Measurements from ENCODE around the gene HBQ1.

The HBQ1 gene

GRCh38 chr16:180101-180675 lies at the start of gene HBQ1:
HBQ1 (plus strand) TSS chr16:180459; CDS start chr16:180487, 28 bp downstream.
- H3K27me3 ChIP-seq (replicated peaks): peaks cover 32% of the 10 kb centered on the region
- H3K4me3 ChIP-seq (ENCODE audit: low read depth, low read length): peak within 1 kb of the TSS; percentile 26
- TF ChIP-seq CTCF (IDR thresholded peaks at IDR 0.05; ENCODE audit: low read depth, low read length, missing control alignments): peak; percentile 15
- DNase-seq: no peak
- H3K36me3 ChIP-seq (replicated peaks): peaks cover 2% of the 10 kb centered on the region
- H3K27ac ChIP-seq: no peak within 1 kb of the TSS
- in situ Hi-C loops (cut with HindIII; ENCODE audit: low pct_ligation_motif_present, low sequenced_read_pairs): no loop called here

- TF ChIP-seq CTCF (IDR thresholded peaks at IDR 0.05; ENCODE audit: low read depth, low read length, missing control alignments): no peak
- DNase-seq: no peak
- in situ Hi-C loops (cut with HindIII; ENCODE audit: low pct_ligation_motif_present, low sequenced_read_pairs): no loop called here
- no peak overlapping the region for H3K27ac ChIP-seq
- H3K36me3 ChIP-seq (replicated peaks): no peaks in the 10 kb centered on the region
- H3K27me3 ChIP-seq (replicated peaks): no peaks in the 10 kb centered on the region
- H3K4me3 ChIP-seq (ENCODE audit: low read depth, low read length): no peak overlapping the region
Observed at GRCh38 chr16:130533-131173, 49.6 kb upstream of the HBQ1 start.

- Histone ChIP-seq H3K4me3 (ENCODE audit: low read depth, low read length) (no peak overlapping the region), H3K27me3 (replicated peaks) (no peaks in the 10 kb centered on the region), H3K36me3 (replicated peaks) (no peaks in the 10 kb centered on the region), H3K27ac (no peak overlapping the region)
- in situ Hi-C loops (cut with HindIII; ENCODE audit: low pct_ligation_motif_present, low sequenced_read_pairs): no loop called here
- DNase-seq: no peak
- TF ChIP-seq CTCF (IDR thresholded peaks at IDR 0.05; ENCODE audit: low read depth, low read length, missing control alignments): no peak
Observed at GRCh38 chr16:132120-132519, 48.1 kb upstream of the HBQ1 start.

- no peaks in the 10 kb centered on the region for H3K36me3 ChIP-seq (replicated peaks)
- H3K4me3 ChIP-seq (ENCODE audit: low read depth, low read length): no peak overlapping the region
- no peak for TF ChIP-seq CTCF (IDR thresholded peaks at IDR 0.05; ENCODE audit: low read depth, low read length, missing control alignments)
- in situ Hi-C loops (cut with HindIII; ENCODE audit: low pct_ligation_motif_present, low sequenced_read_pairs): no loop called here
- no peak for DNase-seq
- no peak overlapping the region for H3K27ac ChIP-seq
- no peaks in the 10 kb centered on the region for H3K27me3 ChIP-seq (replicated peaks)
Observed at GRCh38 chr16:133716-134115, 46.5 kb upstream of the HBQ1 start.

GRCh38 chr16:138049-138417 lies 42.2 kb upstream of the HBQ1 start:
- H3K27ac ChIP-seq: peak overlapping the region; percentile 17
- TF ChIP-seq CTCF (IDR thresholded peaks at IDR 0.05; ENCODE audit: low read depth, low read length, missing control alignments): no peak
- in situ Hi-C loops (cut with HindIII; ENCODE audit: low pct_ligation_motif_present, low sequenced_read_pairs): no loop called here
- peak; percentile 1 for DNase-seq
- H3K36me3 ChIP-seq (replicated peaks): no peaks in the 10 kb centered on the region
- H3K4me3 ChIP-seq (ENCODE audit: low read depth, low read length): peak overlapping the region; percentile 69
- H3K27me3 ChIP-seq (replicated peaks): no peaks in the 10 kb centered on the region

Data from brain microvascular endothelial cell (primary cell).